ENCODE measurements around the gene TWIST2.

- TF ChIP-seq CTCF (IDR thresholded peaks at IDR 0.05): no peak
- no peak for TF ChIP-seq POLR2A (IDR thresholded peaks at IDR 0.05)
Observed at GRCh38 chr2:238859636-238860347, 11.9 kb downstream of the TWIST2 start.
